SK-N-SH (cell line): ENCODE results near the gene RB1. TPM values are rescaled to one million over a fixed set of nuclear protein-coding genes. Genes with fewer than 3 reads are reported as not detected.

Experiments used
- CTCF ChIA-PET: fragments of 300-600, 350-600 bp; formaldehyde crosslinking; extraction: SDS; loops from one replicate; lab custom pipeline; 2021; lab: Yijun Ruan, JAX
- POLR2A ChIA-PET: fragments of 350-600 bp; sonication (Branson Sonifier 250); formaldehyde crosslinking; extraction: SDS; loops from one replicate; lab custom pipeline; 2020; ENCODE audit warnings: antibody characterized with exemption, inconsistent platforms; lab: Yijun Ruan, JAX
- DNase-seq: peaks from one replicate; pipeline ENCODE4 v3.0.0; 2012
- H2AFZ ChIP-seq: fragments of 200-600 bp; sonication (generic); 2 replicates; pipeline ENCODE4 v1.8.1; 2016; ENCODE audit warnings: antibody characterized with exemption, mild to moderate bottlenecking, low read depth
- H3F3A ChIP-seq: fragments of 200-600 bp; sonication (generic); replicated peaks from 2 replicates; pipeline ENCODE3; 2016; ENCODE audit warnings: antibody characterized with exemption, mild to moderate bottlenecking; ENCODE audit not compliant: insufficient read depth
- H3K27ac ChIP-seq, 2 experiments: fragments of 200-500 bp in 1 of 2; fragments of 200-600 bp in 1 of 2; sonication (Bioruptor generic) in 1 of 2; sonication (generic), shearing (Covaris generic) in 1 of 2; 2 replicates each; pipeline versions ENCODE4 v1.5.1 to v1.6.1; 2014 to 2016; ENCODE audit warnings: low read depth in 2 of 2, inconsistent platforms in 1 of 2, low read length in 1 of 2, mild to moderate bottlenecking in 1 of 2, mixed read lengths in 1 of 2
- H3K27me3 ChIP-seq: fragments of 200-600 bp; sonication (generic), shearing (Covaris generic); 2 replicates; pipeline ENCODE4 v1.6.1; 2016; ENCODE audit warnings: mixed run types; ENCODE audit not compliant: insufficient read depth
- H3K36me3 ChIP-seq, 2 experiments: fragments of 200-500 bp in 1 of 2; fragments of 200-600 bp in 1 of 2; sonication (Bioruptor generic) in 1 of 2; sonication (generic) in 1 of 2; replicated peaks in 1 of 2; 2 replicates each; pipeline versions ENCODE3 to v1.5.1; 2014 to 2016; ENCODE audit warnings: low read length in 1 of 2, mild to moderate bottlenecking in 1 of 2; ENCODE audit not compliant: insufficient read depth in 2 of 2, control insufficient read depth in 1 of 2
- H3K4me1 ChIP-seq, 2 experiments: fragments of 200-500 bp in 1 of 2; fragments of 200-600 bp in 1 of 2; sonication (Bioruptor generic) in 1 of 2; sonication (generic), shearing (Covaris generic) in 1 of 2; 2 replicates each; pipeline versions ENCODE4 v1.5.1 to v1.6.1; 2014 to 2016; ENCODE audit warnings: low read depth in 1 of 2, low read length in 1 of 2, mixed run types in 1 of 2; ENCODE audit not compliant: insufficient read depth in 2 of 2, control insufficient read depth in 1 of 2
- H3K4me2 ChIP-seq: fragments of 200-600 bp; sonication (generic), shearing (Covaris generic); 2 replicates; pipeline ENCODE4 v1.6.1; 2017; ENCODE audit warnings: mixed run types
- H3K4me3 ChIP-seq, 2 experiments: fragments of 200-500 bp in 1 of 2; fragments of 200-600 bp in 1 of 2; sonication (Bioruptor generic) in 1 of 2; sonication (generic), shearing (Covaris generic) in 1 of 2; 2 replicates each; pipeline versions ENCODE4 v1.5.1 to v1.8.1; 2014 to 2016; ENCODE audit warnings: low read depth in 2 of 2, inconsistent platforms in 1 of 2, low read length in 1 of 2, mild to moderate bottlenecking in 1 of 2, mixed read lengths in 1 of 2, moderate library complexity in 1 of 2
- H3K79me2 ChIP-seq: fragments of 200-600 bp; sonication (generic); 2 replicates; pipeline ENCODE4 v1.8.1; 2017; ENCODE audit warnings: mild to moderate bottlenecking; ENCODE audit not compliant: insufficient read depth
- H3K9ac ChIP-seq: fragments of 200-600 bp; sonication (generic); 2 replicates; pipeline ENCODE4 v1.6.1; 2017; ENCODE audit warnings: mixed run types
- H3K9me2 ChIP-seq: fragments of 200-600 bp; sonication (generic); 2 replicates; pipeline ENCODE4 v1.6.1; 2017; ENCODE audit warnings: mixed run types
- H3K9me3 ChIP-seq: fragments of 200-600 bp; sonication (generic); 2 replicates; pipeline ENCODE4 v1.6.1; 2017; ENCODE audit warnings: mixed run types, mild to moderate bottlenecking, moderate library complexity
- H4K20me1 ChIP-seq: fragments of 200-600 bp; sonication (generic); 2 replicates; pipeline ENCODE4 v1.6.1; 2017; ENCODE audit warnings: mild to moderate bottlenecking, mixed run types; ENCODE audit not compliant: insufficient read depth
- ELF1 ChIP-seq: IDR thresholded peaks from 2 replicates; pipeline ENCODE4 v1.4.0; 2012
- EP300 ChIP-seq, 2 experiments: IDR thresholded peaks; 2 replicates each; pipeline versions ENCODE4 v1.4.0 to v1.6.1; 2012; ENCODE audit warnings: borderline replicate concordance in 1 of 2, low read depth in 1 of 2, low read length in 1 of 2
- FOXJ3 ChIP-seq: sonication (generic); formaldehyde crosslinking; IDR thresholded peaks from 2 replicates; pipeline ENCODE4 v1.5.1; 2020; ENCODE audit warnings: mild to moderate bottlenecking, missing genetic modification reagents
- FOXM1 ChIP-seq: IDR thresholded peaks from 2 replicates; pipeline ENCODE4 v1.4.0; 2012; ENCODE audit warnings: low read depth, mild to moderate bottlenecking
- GABPA ChIP-seq: IDR thresholded peaks from 2 replicates; pipeline ENCODE4 v1.4.0; 2012; ENCODE audit warnings: low read depth, mild to moderate bottlenecking
- GATA2 ChIP-seq: sonication (generic); formaldehyde crosslinking; IDR thresholded peaks from 2 replicates; pipeline ENCODE4 v1.5.0; 2020; ENCODE audit warnings: mild to moderate bottlenecking, missing genetic modification reagents
- IRF3 ChIP-seq: fragments of 150-350 bp; IDR thresholded peaks from 2 replicates; pipeline ENCODE4 v1.6.1; 2016; ENCODE audit warnings: mild to moderate bottlenecking, low read depth, low read length
- MXI1 ChIP-seq: IDR thresholded peaks from 2 replicates; pipeline ENCODE4 v1.6.1; 2012; ENCODE audit warnings: mild to moderate bottlenecking, low read depth, low read length, improper control_type of control experiment
- NFIC ChIP-seq: IDR thresholded peaks from 2 replicates; pipeline ENCODE4 v1.4.0; 2012; ENCODE audit warnings: borderline replicate concordance
- NRF1 ChIP-seq: IDR thresholded peaks from 2 replicates; pipeline ENCODE4 v1.6.1; 2012; ENCODE audit warnings: low read depth, mild to moderate bottlenecking, low read length
- POLR2AphosphoS5 ChIP-seq: IDR thresholded peaks from 2 replicates; pipeline ENCODE4 v1.6.1; 2012; ENCODE audit warnings: low read depth, low read length
- RFX5 ChIP-seq: IDR thresholded peaks from 2 replicates; pipeline ENCODE4 v1.6.1; 2012; ENCODE audit warnings: mild to moderate bottlenecking, improper control_type of control experiment, low read length
- RXRA ChIP-seq: IDR thresholded peaks from 2 replicates; pipeline ENCODE4 v1.4.0; 2012; ENCODE audit warnings: low read depth, mild to moderate bottlenecking, borderline replicate concordance
- SMC3 ChIP-seq: IDR thresholded peaks from 2 replicates; pipeline ENCODE4 v1.6.1; 2012; ENCODE audit warnings: low read depth, low read length, improper control_type of control experiment
- TAF1 ChIP-seq: IDR thresholded peaks from 2 replicates; pipeline ENCODE4 v1.6.1; 2012; ENCODE audit warnings: low read depth, mild to moderate bottlenecking, low read length, moderate library complexity, borderline replicate concordance
- USF1 ChIP-seq: IDR thresholded peaks from 2 replicates; pipeline ENCODE4 v1.4.0; 2012; ENCODE audit warnings: low read depth, borderline replicate concordance
- YY1 ChIP-seq: IDR thresholded peaks from 2 replicates; pipeline ENCODE4 v1.4.0; 2012; ENCODE audit warnings: low read depth, mild to moderate bottlenecking
- WGBS: methylation state at CpG from one replicate; pipeline ENCODE4 v1.1.6; 2017; ENCODE audit warnings: low lambda C conversion rate; 5-methylcytosine and 5-hydroxymethylcytosine counted together
- polyA plus RNA-seq, 3 experiments: library from polyadenylated mRNA; depleted of rRNA; stranded (reverse); fragments of >200 nt; gene quantifications; 2 replicates each; pipeline ENCODE4 v1.2.3, GENCODE V29; 2012
- TF ChIP-seq, protein P1 (sequence below): IDR thresholded peaks from 2 replicates; pipeline ENCODE4; 2012
- TF ChIP-seq, protein P2 (sequence below): IDR thresholded peaks from 2 replicates; pipeline ENCODE4 v1.4.0; 2012; ENCODE audit warnings: low read depth
- TF ChIP-seq, protein P3 (sequence below): IDR thresholded peaks from 2 replicates; pipeline ENCODE4 v1.4.0; 2012; ENCODE audit warnings: low read depth, borderline replicate concordance

RB1 gene
- polyA plus RNA-seq, 1 of the 3 experiments (the other 2 are of a cell fraction) = 11.5 TPM

DNA sequence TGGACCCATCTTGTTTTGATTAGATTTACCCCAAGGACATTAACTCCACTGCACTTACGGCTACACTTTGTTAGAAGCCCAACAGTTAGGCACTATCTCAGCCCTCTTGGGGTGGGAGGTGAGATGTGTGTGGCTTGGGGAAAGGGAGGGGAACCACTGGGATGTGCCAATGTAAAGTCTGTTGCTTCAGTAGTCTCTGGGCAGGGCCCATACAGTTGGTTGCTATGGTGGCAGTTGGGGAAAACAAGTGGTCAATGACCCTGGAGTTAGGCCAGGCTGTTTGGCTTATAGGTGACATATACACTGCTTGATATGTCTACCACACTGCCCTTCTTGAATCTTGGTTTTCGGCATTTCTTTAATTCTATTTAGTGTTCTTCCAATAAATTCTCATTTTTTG lies 8.9 kb upstream of the RB1 start:
- Histone ChIP-seq H3K4me2 (no peak overlapping the region), H3K36me3 (no peaks in the 10 kb centered on the region), H3K9ac (no peak overlapping the region), H2AFZ (no peak overlapping the region), H4K20me1 (no peaks in the 10 kb centered on the region), H3F3A (no peaks in the 10 kb centered on the region), H3K79me2 (no peaks in the 10 kb centered on the region), H3K9me2 (no peaks in the 10 kb centered on the region), H3K4me1 (no peaks in the 10 kb centered on the region), H3K9me3 (no peaks in the 10 kb centered on the region), H3K4me3 (no peak overlapping the region), H3K27me3 (no peaks in the 10 kb centered on the region), H3K27ac (no peak overlapping the region)
- no peak for TF ChIP-seq EP300 (IDR thresholded peaks at IDR 0.05; ENCODE audit: borderline replicate concordance in 1 of 2, low read depth in 1 of 2, low read length in 1 of 2)
- no peak for TF ChIP-seq GATA2
- TF ChIP-seq, protein P1, sequence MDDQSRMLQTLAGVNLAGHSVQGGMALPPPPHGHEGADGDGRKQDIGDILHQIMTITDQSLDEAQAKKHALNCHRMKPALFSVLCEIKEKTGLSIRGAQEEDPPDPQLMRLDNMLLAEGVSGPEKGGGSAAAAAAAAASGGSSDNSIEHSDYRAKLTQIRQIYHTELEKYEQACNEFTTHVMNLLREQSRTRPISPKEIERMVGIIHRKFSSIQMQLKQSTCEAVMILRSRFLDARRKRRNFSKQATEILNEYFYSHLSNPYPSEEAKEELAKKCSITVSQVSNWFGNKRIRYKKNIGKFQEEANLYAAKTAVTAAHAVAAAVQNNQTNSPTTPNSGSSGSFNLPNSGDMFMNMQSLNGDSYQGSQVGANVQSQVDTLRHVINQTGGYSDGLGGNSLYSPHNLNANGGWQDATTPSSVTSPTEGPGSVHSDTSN = no peak
- TF ChIP-seq IRF3 = no peak
- TF ChIP-seq FOXJ3 (CRISPR knock-in tag) = no peak
- TF ChIP-seq GABPA = no peak
- TF ChIP-seq RFX5 = no peak
- TF ChIP-seq USF1 = no peak
- no peak for TF ChIP-seq RXRA
- no peak for TF ChIP-seq ELF1
- TF ChIP-seq NFIC = no peak
- TF ChIP-seq TAF1 = no peak
- no peak for TF ChIP-seq FOXM1
- no peak for TF ChIP-seq SMC3
- TF ChIP-seq POLR2AphosphoS5 = no peak
- no peak for TF ChIP-seq YY1
- TF ChIP-seq MXI1 = no peak
- TF ChIP-seq, protein P2, sequence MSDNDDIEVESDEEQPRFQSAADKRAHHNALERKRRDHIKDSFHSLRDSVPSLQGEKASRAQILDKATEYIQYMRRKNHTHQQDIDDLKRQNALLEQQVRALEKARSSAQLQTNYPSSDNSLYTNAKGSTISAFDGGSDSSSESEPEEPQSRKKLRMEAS = no peak
- no peak for TF ChIP-seq NRF1
- TF ChIP-seq, protein P3, sequence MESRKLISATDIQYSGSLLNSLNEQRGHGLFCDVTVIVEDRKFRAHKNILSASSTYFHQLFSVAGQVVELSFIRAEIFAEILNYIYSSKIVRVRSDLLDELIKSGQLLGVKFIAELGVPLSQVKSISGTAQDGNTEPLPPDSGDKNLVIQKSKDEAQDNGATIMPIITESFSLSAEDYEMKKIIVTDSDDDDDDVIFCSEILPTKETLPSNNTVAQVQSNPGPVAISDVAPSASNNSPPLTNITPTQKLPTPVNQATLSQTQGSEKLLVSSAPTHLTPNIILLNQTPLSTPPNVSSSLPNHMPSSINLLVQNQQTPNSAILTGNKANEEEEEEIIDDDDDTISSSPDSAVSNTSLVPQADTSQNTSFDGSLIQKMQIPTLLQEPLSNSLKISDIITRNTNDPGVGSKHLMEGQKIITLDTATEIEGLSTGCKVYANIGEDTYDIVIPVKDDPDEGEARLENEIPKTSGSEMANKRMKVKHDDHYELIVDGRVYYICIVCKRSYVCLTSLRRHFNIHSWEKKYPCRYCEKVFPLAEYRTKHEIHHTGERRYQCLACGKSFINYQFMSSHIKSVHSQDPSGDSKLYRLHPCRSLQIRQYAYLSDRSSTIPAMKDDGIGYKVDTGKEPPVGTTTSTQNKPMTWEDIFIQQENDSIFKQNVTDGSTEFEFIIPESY = no peak
- 86% methylated on average over 2 of the region's 2 CpGs for WGBS
- no peak for DNase-seq
- ChIA-PET CTCF (no interaction called here), POLR2A (no interaction called here)
